ENCODE measurements around the gene PDLIM4.

Gene PDLIM4

GRCh38 chr5:132267931-132268768 is 10.7 kb downstream of the PDLIM4 start:
- TF ChIP-seq MAX (IDR thresholded peaks at IDR 0.05; ENCODE audit: low read depth, low read length) (no peak), MYC (IDR thresholded peaks at IDR 0.05; ENCODE audit: low read depth, low read length) (no peak), POLR2A (IDR thresholded peaks at IDR 0.05; ENCODE audit: extremely low read depth, insufficient read length) (no peak), CTCF (IDR thresholded peaks at IDR 0.05; ENCODE audit: low read depth, low read length) (no peak)
- no peak overlapping the region for H3K4me3 ChIP-seq (ENCODE audit: low read depth, low read length)
- no peak for DNase-seq (ENCODE audit: low read depth)

GRCh38 chr5:132268769-132269551 is 11.5 kb downstream of the PDLIM4 start:
- no peak for DNase-seq (ENCODE audit: low read depth)
- no peak overlapping the region for H3K4me3 ChIP-seq (ENCODE audit: low read depth, low read length)
- no peak for TF ChIP-seq MAX (IDR thresholded peaks at IDR 0.05; ENCODE audit: low read depth, low read length)
- no peak for TF ChIP-seq CTCF (IDR thresholded peaks at IDR 0.05; ENCODE audit: low read depth, low read length)
- TF ChIP-seq POLR2A (IDR thresholded peaks at IDR 0.05; ENCODE audit: extremely low read depth, insufficient read length): no peak
- TF ChIP-seq MYC (IDR thresholded peaks at IDR 0.05; ENCODE audit: low read depth, low read length): no peak

GRCh38 chr5:132269635-132270334 is 12.3 kb downstream of the PDLIM4 start:
- TF ChIP-seq MYC (IDR thresholded peaks at IDR 0.05; ENCODE audit: low read depth, low read length) (no peak), CTCF (IDR thresholded peaks at IDR 0.05; ENCODE audit: low read depth, low read length) (no peak), POLR2A (IDR thresholded peaks at IDR 0.05; ENCODE audit: extremely low read depth, insufficient read length) (no peak), MAX (IDR thresholded peaks at IDR 0.05; ENCODE audit: low read depth, low read length) (no peak)
- H3K4me3 ChIP-seq (ENCODE audit: low read depth, low read length): no peak overlapping the region
- DNase-seq (ENCODE audit: low read depth): no peak

GRCh38 chr5:132270335-132270665 is 12.8 kb downstream of the PDLIM4 start:
- TF ChIP-seq POLR2A (IDR thresholded peaks at IDR 0.05; ENCODE audit: extremely low read depth, insufficient read length) (no peak), CTCF (IDR thresholded peaks at IDR 0.05; ENCODE audit: low read depth, low read length) (no peak), MYC (IDR thresholded peaks at IDR 0.05; ENCODE audit: low read depth, low read length) (no peak), MAX (IDR thresholded peaks at IDR 0.05; ENCODE audit: low read depth, low read length) (no peak)
- no peak for DNase-seq (ENCODE audit: low read depth)
- H3K4me3 ChIP-seq (ENCODE audit: low read depth, low read length): no peak overlapping the region

DNA sequence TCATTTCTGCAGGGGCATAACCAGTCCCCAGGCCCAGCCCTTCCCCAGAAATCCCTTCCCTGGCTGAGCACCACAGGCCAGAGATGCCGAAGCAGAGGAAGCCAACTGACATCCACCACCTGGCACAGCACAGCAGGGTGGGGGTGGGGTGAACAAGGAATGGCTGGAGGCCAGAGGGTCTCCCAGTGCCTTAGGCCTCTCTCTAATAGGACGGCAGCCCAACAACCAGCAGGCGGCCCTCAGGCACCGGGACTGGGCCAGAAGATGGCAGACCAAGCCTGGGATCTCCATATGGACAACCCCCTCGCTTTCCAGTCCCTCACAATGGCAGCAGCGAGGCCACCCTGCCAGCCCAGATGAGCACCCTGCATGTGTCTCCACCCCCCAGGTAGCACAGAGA is 13.2 kb downstream of the PDLIM4 start:
- TF ChIP-seq MAX (IDR thresholded peaks at IDR 0.05; ENCODE audit: low read depth, low read length): no peak
- no peak for TF ChIP-seq POLR2A (IDR thresholded peaks at IDR 0.05; ENCODE audit: extremely low read depth, insufficient read length)
- TF ChIP-seq CTCF (IDR thresholded peaks at IDR 0.05; ENCODE audit: low read depth, low read length): no peak
- no peak for TF ChIP-seq MYC (IDR thresholded peaks at IDR 0.05; ENCODE audit: low read depth, low read length)
- H3K4me3 ChIP-seq (ENCODE audit: low read depth, low read length): no peak overlapping the region
- no peak for DNase-seq (ENCODE audit: low read depth)
